Heart left ventricle (tissue), 16 donors: ENCODE results near the gene CDON. TPM values are rescaled to one million over a fixed set of nuclear protein-coding genes. Genes with fewer than 3 reads are reported as not detected.

Experiments used
- ATAC-seq, 4 donors: fragments of 200-7000 bp; cut with Tn5 transposase; one replicate each; pipeline ENCODE4 v1.9.1; 2020 to 2022; ENCODE audit warnings: moderate library complexity in 4 of 4, mild to moderate bottlenecking in 3 of 4, moderate number of reproducible peaks in 1 of 4
- DNase-seq, 5 donors: peaks; one replicate each; pipeline ENCODE4 v3.0.0-alpha.2; 2020
- H3K27ac ChIP-seq, 12 donors: fragments of 200-600 bp; sonication (generic) in 4 of 12; one replicate each; pipeline versions ENCODE4 v1.5.0 to v1.8.0; 2016 to 2022; ENCODE audit warnings: mild to moderate bottlenecking in 2 of 12
- H3K27me3 ChIP-seq, 9 donors: fragments of 200-600 bp; sonication (generic) in 2 of 9; one replicate each; pipeline versions ENCODE4 v1.5.1 to v1.8.0; 2016 to 2022; ENCODE audit warnings: mild to moderate bottlenecking in 3 of 9
- H3K36me3 ChIP-seq, 9 donors: fragments of 200-600 bp; sonication (generic) in 2 of 9; one replicate each; pipeline versions ENCODE4 v1.5.0 to v1.8.0; 2018 to 2022; ENCODE audit warnings: mild to moderate bottlenecking in 2 of 9
- H3K4me1 ChIP-seq, 12 donors: fragments of 200-600 bp; sonication (generic) in 4 of 12; one replicate each; pipeline versions ENCODE4 v1.5.0 to v1.8.0; 2016 to 2022; ENCODE audit warnings: mild to moderate bottlenecking in 3 of 12
- H3K4me3 ChIP-seq, 12 donors: fragments of 200-600 bp; sonication (generic) in 4 of 12; one replicate each; pipeline versions ENCODE4 v1.5.0 to v1.8.0; 2017 to 2022; ENCODE audit warnings: mild to moderate bottlenecking in 9 of 12, moderate library complexity in 4 of 12
- H3K9me3 ChIP-seq, 12 donors: fragments of 200-600 bp; sonication (generic) in 4 of 12; one replicate each; pipeline versions ENCODE4 v1.5.0 to v1.8.0; 2016 to 2022; ENCODE audit warnings: mild to moderate bottlenecking in 1 of 12
- POLR2A ChIP-seq, 2 donors: fragments of 450-650 bp; IDR thresholded peaks; one replicate each; pipeline ENCODE4 v1.6.1; 2017; ENCODE audit warnings: antibody characterized with exemption in 2 of 2, mild to moderate bottlenecking in 2 of 2, moderate library complexity in 2 of 2
- WGBS, 4 donors: extraction: QIAGEN DNeasy Blood & Tissue Kit in 2 of 4; methylation state at CpG; one replicate each; pipeline versions ENCODE4 v1.1.5 to v1.1.7; 2013 to 2018; 5-methylcytosine and 5-hydroxymethylcytosine counted together
- intact Hi-C, 10 donors: fragments of 100-400 bp; cut with DNase I; formaldehyde crosslinking; loops; one replicate each; pipeline versions ENCODE4 v1.11.1 to v1.14.2; 2022
- polyA plus RNA-seq, 2 donors: library from polyadenylated mRNA; stranded (reverse); fragments of 200-250 nt; gene quantifications; one replicate each; pipeline ENCODE4 v1.2.3, GENCODE V29; 2013
- total RNA-seq, 9 donors: library from RNA; depleted of rRNA in 2 of 9; stranded (reverse); fragments of >200 nt in 2 of 9; fragmentation: NEBNext Ultra II Directional in 3 of 9; extraction: Animal tissue kit (Norgen Biotek cat#: 25700) in 3 of 9; gene quantifications; one replicate each; pipeline versions ENCODE4 v1.1.0 to v1.2.4, GENCODE V29; 2016 to 2023
- TF ChIP-seq, protein P1 (sequence below), 12 donors: fragments of 200-600 bp; sonication (generic) in 4 of 12; IDR thresholded peaks; one replicate each; pipeline versions ENCODE4 v1.5.0 to v1.8.0; 2018 to 2022; ENCODE audit warnings: antibody characterized with exemption in 12 of 12, mild to moderate bottlenecking in 5 of 12
- donor health status: ischemic (EF 13 %, LVEDD 7.1; RV severe dilation, severe dysfunction).
- donor health status: healthy with polysubstance abuse.
- donor health status: DM: no; HTN: yes; CAD: no.
- donor health status: DM: no; HTN: no; CAD: no.
- donor health status: ischemic (EF 25% LVEDD 6.9; RV normal size, moderate dysfunction).
- donor health status: ischemic (EF 25% LVEDD 5.7; RV mildly dilated, moderate dysfunction).
- donor health status: healthy.
- donor health status: DM: yes; HTN: yes; CAD: no.
- donor health status: ischemic (EF 35%, LVEDD 5.7; RV mildly dilated, moderate dysfunction).
- donor health status: nonischemic (EF 11% LVEDD 7.7; RV severe dilation, severe dysfunction).
- donor health status: DM: yes; HTN: yes; CAD: no.
- donor health status: PGD.
- donor health status: ischemic (EF 29% LVEDD 5.4; RV normal size, mild dysfunction).
- donor health status: nonischemic (EF 23%, LVEDD 6.1; RV moderate dilation, normal function).

Gene CDON
- total and polyA plus RNA-seq, 11 donors, result 1.2 to 51.5 (median 7.3) TPM

DNA sequence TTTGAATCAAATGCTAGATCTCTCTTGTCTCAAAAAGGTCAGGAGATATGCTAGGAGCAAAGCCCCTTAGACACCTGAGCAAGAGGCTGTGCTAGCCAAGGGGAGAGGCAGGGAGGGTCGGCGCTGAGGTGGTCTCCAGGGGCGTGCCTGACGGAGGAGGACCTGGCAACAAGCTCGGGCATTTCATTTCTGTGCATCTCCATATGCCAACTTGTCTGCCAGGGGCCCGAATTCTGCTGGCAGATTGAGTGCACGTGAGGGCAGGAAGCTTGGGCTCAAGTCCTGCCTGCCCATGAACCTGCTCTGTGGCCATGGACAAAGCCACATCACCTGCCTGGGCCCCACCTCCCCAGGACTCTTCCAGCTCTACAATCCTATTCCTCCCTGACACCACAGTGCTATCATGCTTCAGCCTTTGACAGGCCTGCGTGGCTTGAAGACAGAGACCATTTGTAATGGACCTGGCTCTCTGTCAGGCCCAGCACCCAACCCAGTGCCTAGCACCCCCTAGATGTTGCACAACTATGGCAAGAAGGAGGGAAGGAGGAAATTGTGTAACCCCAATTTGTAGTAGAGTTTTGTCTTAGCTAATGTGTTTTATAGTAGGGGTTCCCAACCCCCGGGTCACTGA lies 133.1 kb downstream of the CDON start:
- intact Hi-C loops, result loop anchor here in 2 of 10 donors (5.0 kb wide), 2 partner anchors 263 to 338 kb away; partner anchors contain the start of genes FOXRED1 (in 1 of the 2) and SRPRA (in 1 of the 2)
- Histone ChIP-seq H3K36me3 (no peaks in the 10 kb centered on the region), H3K4me3 (no peak overlapping the region), H3K27ac (no peak overlapping the region), H3K27me3 (peaks cover 0 to 6% (median 0%) of the 10 kb centered on the region in 9 donors), H3K4me1 (no peaks in the 10 kb centered on the region), H3K9me3 (no peaks in the 10 kb centered on the region)
- ATAC-seq (no peak), DNase-seq (no peak)
- TF ChIP-seq POLR2A (IDR thresholded peaks at IDR 0.05), result no peak
- TF ChIP-seq, protein P1, sequence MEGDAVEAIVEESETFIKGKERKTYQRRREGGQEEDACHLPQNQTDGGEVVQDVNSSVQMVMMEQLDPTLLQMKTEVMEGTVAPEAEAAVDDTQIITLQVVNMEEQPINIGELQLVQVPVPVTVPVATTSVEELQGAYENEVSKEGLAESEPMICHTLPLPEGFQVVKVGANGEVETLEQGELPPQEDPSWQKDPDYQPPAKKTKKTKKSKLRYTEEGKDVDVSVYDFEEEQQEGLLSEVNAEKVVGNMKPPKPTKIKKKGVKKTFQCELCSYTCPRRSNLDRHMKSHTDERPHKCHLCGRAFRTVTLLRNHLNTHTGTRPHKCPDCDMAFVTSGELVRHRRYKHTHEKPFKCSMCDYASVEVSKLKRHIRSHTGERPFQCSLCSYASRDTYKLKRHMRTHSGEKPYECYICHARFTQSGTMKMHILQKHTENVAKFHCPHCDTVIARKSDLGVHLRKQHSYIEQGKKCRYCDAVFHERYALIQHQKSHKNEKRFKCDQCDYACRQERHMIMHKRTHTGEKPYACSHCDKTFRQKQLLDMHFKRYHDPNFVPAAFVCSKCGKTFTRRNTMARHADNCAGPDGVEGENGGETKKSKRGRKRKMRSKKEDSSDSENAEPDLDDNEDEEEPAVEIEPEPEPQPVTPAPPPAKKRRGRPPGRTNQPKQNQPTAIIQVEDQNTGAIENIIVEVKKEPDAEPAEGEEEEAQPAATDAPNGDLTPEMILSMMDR (IDR thresholded peaks at IDR 0.05), result no peak
- 79 to 88% (median 85%) methylated on average over 8 to 9 of the region's 9 CpGs for WGBS, 4 donors

DNA sequence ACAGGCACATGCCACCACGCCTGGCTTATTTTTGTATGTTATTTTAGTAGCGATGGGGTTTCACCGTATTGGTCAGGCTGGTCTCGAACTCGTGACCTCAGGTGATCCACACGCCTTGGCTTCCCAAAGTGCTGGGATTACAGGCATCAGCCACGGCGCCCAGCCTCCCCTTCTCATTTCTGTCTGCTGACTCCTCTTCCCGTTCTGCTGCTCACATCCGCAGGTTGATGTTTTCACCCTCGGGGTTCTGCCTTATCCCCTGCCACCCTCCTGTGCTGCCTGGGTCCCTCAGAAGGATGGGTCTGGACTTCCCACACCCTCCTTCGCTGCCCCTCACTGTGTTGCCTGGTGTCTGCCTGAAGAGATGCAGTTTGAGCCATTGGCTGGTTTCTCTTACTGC lies 136.0 kb downstream of the CDON start:
- DNase-seq (no peak), ATAC-seq (no peak)
- intact Hi-C loops, result loop anchor here in 2 of 10 donors (5.0 kb wide), 2 partner anchors 266 to 341 kb away; partner anchors contain the start of genes FOXRED1 (in 1 of the 2) and SRPRA (in 1 of the 2)
- no peaks in the 10 kb centered on the region for H3K4me1 ChIP-seq
- WGBS, 4 donors, result 90 to 95% (median 93%) methylated on average over 12 of the region's 12 CpGs
- H3K27me3 ChIP-seq, result peaks cover 0 to 6% (median 0%) of the 10 kb centered on the region in 9 donors
- H3K9me3 ChIP-seq, result no peaks in the 10 kb centered on the region
- H3K27ac ChIP-seq, result no peak overlapping the region
- H3K4me3 ChIP-seq, result no peak overlapping the region
- H3K36me3 ChIP-seq, result no peaks in the 10 kb centered on the region
- TF ChIP-seq, protein P1 (IDR thresholded peaks at IDR 0.05), result no peak
- TF ChIP-seq POLR2A (IDR thresholded peaks at IDR 0.05), result no peak

GRCh38 chr11:125925804-125926203 lies 136.9 kb downstream of the CDON start:
- no peaks in the 10 kb centered on the region for H3K9me3 ChIP-seq
- TF ChIP-seq POLR2A (IDR thresholded peaks at IDR 0.05), result no peak
- TF ChIP-seq, protein P1 (IDR thresholded peaks at IDR 0.05), result no peak
- 71 to 83% (median 72%) methylated on average over 3 of the region's 3 CpGs for WGBS, 4 donors
- no peaks in the 10 kb centered on the region for H3K36me3 ChIP-seq
- H3K27ac ChIP-seq, result no peak overlapping the region
- DNase-seq, result no peak
- no peak overlapping the region for H3K4me3 ChIP-seq
- ATAC-seq, result no peak
- intact Hi-C loops, result loop anchor here in 3 of 10 donors (1.0 to 5.0 kb wide), 3 partner anchors 266 to 341 kb away; partner anchors contain the start of genes FOXRED1 (in 1 of the 3) and SRPRA (in 1 of the 3)
- peaks cover 0 to 6% (median 0%) of the 10 kb centered on the region in 9 donors for H3K27me3 ChIP-seq
- H3K4me1 ChIP-seq, result no peaks in the 10 kb centered on the region

DNA sequence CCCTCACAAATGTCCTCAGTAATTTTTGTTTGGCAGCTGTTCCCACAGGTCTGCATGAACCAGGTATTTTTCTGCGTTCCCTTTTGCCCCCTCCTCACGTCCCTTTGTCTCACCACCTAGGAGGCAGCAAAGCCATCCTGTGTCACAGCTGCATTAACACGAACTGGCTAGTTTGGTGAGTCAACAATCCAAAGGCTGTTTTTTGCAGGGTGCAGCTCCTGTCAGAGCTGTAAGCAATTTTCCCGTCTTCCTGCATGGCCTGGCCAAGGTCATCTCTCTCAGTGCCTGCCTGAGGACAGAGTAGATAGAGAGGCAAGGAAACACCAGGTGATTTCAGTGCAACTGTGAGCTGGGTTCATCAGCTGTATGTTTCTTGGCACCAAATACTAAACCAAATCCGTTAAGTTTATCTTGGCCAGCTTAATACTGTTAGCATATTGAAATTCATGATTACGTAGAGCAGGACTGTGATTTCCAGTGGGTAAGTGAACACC lies 137.4 kb downstream of the CDON start:
- Histone ChIP-seq H3K4me1 (no peaks in the 10 kb centered on the region), H3K4me3 (no peak overlapping the region), H3K27me3 (peaks cover 0 to 6% (median 0%) of the 10 kb centered on the region in 9 donors), H3K36me3 (no peaks in the 10 kb centered on the region), H3K27ac (no peak overlapping the region), H3K9me3 (no peaks in the 10 kb centered on the region)
- WGBS, 4 donors, result 53 to 61% (median 57%) methylated on average over 6 of the region's 6 CpGs
- intact Hi-C loops, result loop anchor here in 3 of 10 donors (1.0 to 5.0 kb wide), 3 partner anchors 267 to 342 kb away; partner anchors contain the start of genes FOXRED1 (in 1 of the 3) and SRPRA (in 1 of the 3)
- ATAC-seq (no peak), DNase-seq (no peak)
- TF ChIP-seq, protein P1 (IDR thresholded peaks at IDR 0.05), result no peak
- no peak for TF ChIP-seq POLR2A (IDR thresholded peaks at IDR 0.05)
